HCT116 (cell line): ENCODE data around the gene OBSCN.

Experiments
- CTCF ChIP-seq, 3 experiments: fragments of 200-600 bp in 1 of 3; sonication (generic) in 1 of 3; IDR thresholded peaks in 2 of 3; conservative IDR thresholded peaks in 1 of 3; 2 replicates each; pipeline ENCODE4 v1.5.1; 2012 to 2017; ENCODE audit warnings: low read depth in 2 of 3, low read length in 2 of 3, antibody characterized with exemption in 1 of 3, borderline replicate concordance in 1 of 3, control low read depth in 1 of 3, mild to moderate bottlenecking in 1 of 3, mixed read lengths in 1 of 3, mixed run types in 1 of 3, moderate library complexity in 1 of 3; ENCODE audit not compliant: insufficient read depth in 1 of 3
- EZH2 ChIP-seq: fragments of 200-600 bp; sonication (generic); IDR thresholded peaks from 2 replicates; pipeline ENCODE4 v1.6.1; 2017; ENCODE audit warnings: antibody characterized with exemption, mixed run types
- FOSL1 ChIP-seq: IDR thresholded peaks from 2 replicates; pipeline ENCODE4 v1.6.1; 2012; ENCODE audit warnings: low read depth
- JUND ChIP-seq: IDR thresholded peaks from 2 replicates; pipeline ENCODE4 v1.6.1; 2012
- MAX ChIP-seq: IDR thresholded peaks from 2 replicates; pipeline ENCODE4 v1.6.1; 2012
- POLR2A ChIP-seq: IDR thresholded peaks from 2 replicates; pipeline ENCODE4 v1.7.0; 2011; ENCODE audit warnings: borderline replicate concordance; ENCODE audit not compliant: insufficient read depth, insufficient read length; ENCODE audit errors: extremely low read depth
- RAD21 ChIP-seq: IDR thresholded peaks from 2 replicates; pipeline ENCODE4 v1.6.1; 2012; ENCODE audit warnings: low read depth, mild to moderate bottlenecking
- SP1 ChIP-seq: IDR thresholded peaks from 2 replicates; pipeline ENCODE4 v1.6.1; 2012; ENCODE audit warnings: low read depth
- YY1 ChIP-seq: IDR thresholded peaks from 2 replicates; pipeline ENCODE4 v1.6.1; 2011; ENCODE audit warnings: low read length, low read depth, moderate library complexity, mild to moderate bottlenecking; ENCODE audit not compliant: insufficient replicate concordance; ENCODE audit errors: extremely low read depth

DNA sequence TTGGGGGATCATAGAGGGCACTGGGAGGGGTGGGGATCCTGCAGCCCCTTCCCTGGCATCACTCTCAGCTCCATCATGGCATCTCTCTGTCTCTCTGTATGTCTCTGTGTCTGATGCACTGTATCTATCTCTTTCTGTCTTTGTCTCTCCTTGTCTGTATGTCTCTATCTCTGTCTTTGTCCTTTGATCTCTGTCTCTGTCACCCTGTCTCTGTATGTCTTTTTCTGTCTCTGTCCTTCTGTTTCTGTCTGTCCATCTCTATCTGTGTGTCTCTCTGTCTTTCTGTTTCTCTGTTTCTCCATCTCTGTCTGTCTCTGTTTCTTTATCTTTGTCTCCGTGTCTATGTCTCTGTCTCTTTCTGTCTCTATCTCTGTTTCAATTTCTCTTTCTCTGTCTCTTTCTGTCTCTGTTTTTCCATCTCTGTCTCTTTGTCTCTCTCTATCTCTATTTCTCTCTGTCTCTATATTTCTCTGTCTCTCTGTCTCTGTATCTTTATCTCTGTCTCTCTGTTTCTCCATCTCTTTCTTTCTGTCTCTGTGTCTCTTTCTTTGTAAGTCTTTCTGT lies 142.4 kb downstream of the OBSCN start:
- no peak for TF ChIP-seq FOSL1
- TF ChIP-seq CTCF (IDR thresholded peaks at IDR 0.05 in 2 of 3, conservative IDR thresholded peaks at IDR 0.05 in 1 of 3; ENCODE audit: borderline replicate concordance in 1 of 3, insufficient read depth in 1 of 3, low read depth in 2 of 3, low read length in 2 of 3): no peak
- no peak for TF ChIP-seq POLR2A
- TF ChIP-seq JUND: no peak
- no peak for TF ChIP-seq EZH2
- TF ChIP-seq SP1: no peak
- no peak for TF ChIP-seq RAD21
- TF ChIP-seq MAX: no peak
- TF ChIP-seq YY1: no peak
